Liver (tissue), 9 donors: ENCODE results near the gene ITGA5. TPM values are rescaled to one million over a fixed set of nuclear protein-coding genes. Genes with fewer than 3 reads are reported as not detected.

ENCODE experiments used
- DNase-seq: peaks from one replicate; pipeline ENCODE4 v3.0.0-alpha.2; 2017; ENCODE audit warnings: low spot score
- H3K27ac ChIP-seq, 2 donors: one replicate each; pipeline ENCODE4 v1.7.0; 2013; ENCODE audit warnings: inconsistent platforms in 2 of 2, low read length in 2 of 2, control low read depth in 1 of 2, low read depth in 1 of 2, mild to moderate bottlenecking in 1 of 2
- H3K27me3 ChIP-seq, 4 donors: one replicate each; pipeline versions ENCODE4 v1.6.1 to v1.7.0; 2013; ENCODE audit warnings: low read length in 3 of 4, inconsistent platforms in 1 of 4, mild to moderate bottlenecking in 1 of 4, moderate library complexity in 1 of 4; ENCODE audit not compliant: control insufficient read depth in 4 of 4, insufficient read depth in 4 of 4
- H3K36me3 ChIP-seq, 4 donors: one replicate each; pipeline versions ENCODE4 v1.6.1 to v1.7.0; 2013; ENCODE audit warnings: low read length in 3 of 4, mild to moderate bottlenecking in 3 of 4, low read depth in 1 of 4, moderate library complexity in 1 of 4; ENCODE audit not compliant: control insufficient read depth in 4 of 4, insufficient read depth in 3 of 4
- H3K4me1 ChIP-seq, 4 donors: one replicate each; pipeline versions ENCODE4 v1.6.1 to v1.7.0; 2013; ENCODE audit warnings: low read length in 3 of 4, mild to moderate bottlenecking in 3 of 4, moderate library complexity in 1 of 4; ENCODE audit not compliant: control insufficient read depth in 4 of 4, insufficient read depth in 4 of 4
- H3K4me3 ChIP-seq, 3 donors: one replicate each; pipeline versions ENCODE4 v1.6.1 to v1.7.0; 2013; ENCODE audit warnings: low read length in 3 of 3, control low read depth in 1 of 3, low read depth in 1 of 3, mild to moderate bottlenecking in 1 of 3
- H3K9ac ChIP-seq, 2 donors: one replicate each; pipeline ENCODE4 v1.7.0; 2013; ENCODE audit warnings: low read length in 2 of 2, mild to moderate bottlenecking in 2 of 2, moderate library complexity in 2 of 2, control low read depth in 1 of 2, low read depth in 1 of 2
- H3K9me3 ChIP-seq, 4 donors: one replicate each; pipeline versions ENCODE4 v1.6.1 to v1.7.0; 2013; ENCODE audit warnings: low read length in 3 of 4; ENCODE audit not compliant: control insufficient read depth in 4 of 4
- EGR1 ChIP-seq, 2 donors: IDR thresholded peaks; 2 replicates each; pipeline ENCODE4 v1.6.1; 2016 to 2018; ENCODE audit warnings: antibody characterized with exemption in 2 of 2, low read depth in 2 of 2
- FOXA1 ChIP-seq: IDR thresholded peaks from 2 replicates; pipeline ENCODE4 v1.6.1; 2016; ENCODE audit warnings: antibody characterized with exemption
- FOXA2 ChIP-seq: IDR thresholded peaks from 2 replicates; pipeline ENCODE4 v1.6.1; 2016; ENCODE audit warnings: antibody characterized with exemption
- GABPA ChIP-seq, 2 donors: IDR thresholded peaks in 1 of 2; conservative IDR thresholded peaks in 1 of 2; 2 replicates each; pipeline ENCODE4 v1.6.1; 2016; ENCODE audit warnings: antibody characterized with exemption in 2 of 2, mild to moderate bottlenecking in 1 of 2, moderate library complexity in 1 of 2
- HNF4G ChIP-seq: IDR thresholded peaks from 2 replicates; pipeline ENCODE4 v1.6.1; 2016; ENCODE audit warnings: antibody characterized with exemption
- JUND ChIP-seq, 2 donors: IDR thresholded peaks; 2 replicates each; pipeline ENCODE4 v1.6.1; 2016; ENCODE audit warnings: antibody characterized with exemption in 2 of 2
- NR2F2 ChIP-seq: IDR thresholded peaks from 2 replicates; pipeline ENCODE4 v1.6.1; 2016; ENCODE audit warnings: antibody characterized with exemption
- RAD21 ChIP-seq, 2 donors: IDR thresholded peaks; 2 replicates each; pipeline ENCODE4 v1.6.1; 2016; ENCODE audit warnings: antibody characterized with exemption in 2 of 2, mild to moderate bottlenecking in 2 of 2
- RXRA ChIP-seq, 2 donors: IDR thresholded peaks; 2 replicates each; pipeline ENCODE4 v1.6.1; 2017 to 2018; ENCODE audit warnings: antibody characterized with exemption in 2 of 2, mild to moderate bottlenecking in 1 of 2
- SP1 ChIP-seq: IDR thresholded peaks from 2 replicates; pipeline ENCODE4 v1.6.1; 2018; ENCODE audit warnings: antibody characterized with exemption, mild to moderate bottlenecking
- TAF1 ChIP-seq: conservative IDR thresholded peaks from 2 replicates; pipeline ENCODE4 v1.6.1; 2016; ENCODE audit warnings: antibody characterized with exemption, mild to moderate bottlenecking
- YY1 ChIP-seq: IDR thresholded peaks from 2 replicates; pipeline ENCODE4 v1.6.1; 2016; ENCODE audit warnings: antibody characterized with exemption, mild to moderate bottlenecking
- WGBS: extraction: QIAGEN DNeasy Blood & Tissue Kit; methylation state at CpG from one replicate; pipeline ENCODE4 v1.1.7; 2013; 5-methylcytosine and 5-hydroxymethylcytosine counted together
- polyA plus RNA-seq, 2 donors: library from polyadenylated mRNA; stranded (reverse) in 1 of 2; unstranded in 1 of 2; fragments of 200-250 nt in 1 of 2; fragments of >200 nt in 1 of 2; fragmentation: Nextera tagmentation in 1 of 2; extraction: Ambion mirVana in 1 of 2; gene quantifications; one replicate each; pipeline versions ENCODE4 v1.2.1 to v1.2.3, GENCODE V29; 2013 to 2015
- total RNA-seq, 2 donors: library from RNA; depleted of rRNA; stranded (reverse); fragments of >200 nt; gene quantifications; one replicate each; pipeline ENCODE4 v1.2.3, GENCODE V29; 2014
- TF ChIP-seq, protein P1 (sequence below): fragments of 150-350 bp; IDR thresholded peaks from 2 replicates; pipeline ENCODE4 v1.5.1; 2017; ENCODE audit warnings: improper control_type of control experiment, low read depth, low read length; ENCODE audit not compliant: missing input control
- TF ChIP-seq, protein P2 (sequence below): IDR thresholded peaks from 2 replicates; pipeline ENCODE4 v1.6.1; 2016; ENCODE audit warnings: antibody characterized with exemption
- TF ChIP-seq, protein P3 (sequence below): IDR thresholded peaks from 2 replicates; pipeline ENCODE4 v1.6.1; 2016; ENCODE audit warnings: antibody characterized with exemption
- TF ChIP-seq, protein P4 (sequence below): IDR thresholded peaks from 2 replicates; pipeline ENCODE4 v1.6.1; 2016; ENCODE audit warnings: antibody characterized with exemption, mild to moderate bottlenecking
- TF ChIP-seq, protein P5 (sequence below): IDR thresholded peaks from 2 replicates; pipeline ENCODE4 v1.6.1; 2016; ENCODE audit warnings: antibody characterized with exemption
- donor health status: healthy.
- donor health status: healthy.
- donor health status: healthy.
- donor health status: healthy.
- donor health status: healthy.

ITGA5 gene
- total and polyA plus RNA-seq, 4 donors, result 26.6 to 60.7 (median 39.6) TPM

DNA sequence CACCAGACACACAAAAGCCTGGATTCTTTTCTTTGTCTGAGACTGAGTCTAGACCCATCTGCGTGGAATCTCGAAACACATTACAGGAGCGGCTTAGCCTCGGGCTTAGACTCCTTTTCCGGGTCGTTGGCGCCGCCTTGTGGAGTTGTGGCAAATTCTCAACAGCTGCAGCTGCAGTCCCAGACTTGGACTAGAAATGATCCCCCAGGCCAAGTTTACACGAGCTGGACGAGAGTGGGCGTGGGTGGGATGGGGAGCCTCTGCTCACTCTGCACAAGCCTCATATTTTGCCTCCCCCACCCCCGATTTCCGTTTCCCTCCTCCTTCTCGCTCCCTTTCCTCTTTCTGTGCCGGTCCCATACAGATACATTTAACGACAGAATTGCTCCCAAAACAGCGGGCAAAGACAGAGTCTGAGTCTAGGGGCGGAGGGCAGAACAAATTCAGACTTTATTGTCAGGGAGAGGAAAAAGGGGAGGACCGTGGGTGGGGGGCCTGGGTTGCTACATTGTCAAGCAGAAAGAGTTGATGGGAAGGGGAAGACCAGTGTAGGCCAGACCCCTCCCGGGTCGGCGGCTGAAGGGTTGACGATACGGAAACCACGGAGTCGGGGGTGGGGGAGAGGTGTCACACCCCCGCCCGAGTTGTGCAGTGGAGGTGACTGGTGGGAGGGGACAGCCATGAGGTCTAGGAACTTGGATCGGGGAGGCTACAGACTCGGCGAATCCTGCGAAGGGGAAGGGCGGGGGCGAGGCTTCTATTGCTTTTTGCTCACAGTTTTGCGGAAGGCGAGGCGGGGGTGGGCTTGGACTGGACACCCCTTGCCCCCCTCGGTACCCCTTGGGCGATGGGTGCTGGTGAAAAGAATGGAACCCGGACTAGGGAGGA, 50.1 kb downstream of the ITGA5 start:
- no peaks in the 10 kb centered on the region for H3K9me3 ChIP-seq
- 37% methylated on average over 40 of the region's 40 CpGs for WGBS
- no peaks in the 10 kb centered on the region for H3K27me3 ChIP-seq
- H3K9ac ChIP-seq, result no peak overlapping the region
- DNase-seq, result peak; percentile 88
- peaks cover 0 to 6% (median 0%) of the 10 kb centered on the region in 4 donors for H3K36me3 ChIP-seq
- peaks cover 0 to 5% (median 3%) of the 10 kb centered on the region in 4 donors for H3K4me1 ChIP-seq
- H3K27ac ChIP-seq, result peak overlapping the region in 1 of 2 donors; percentile 13
- TF ChIP-seq, protein P1, sequence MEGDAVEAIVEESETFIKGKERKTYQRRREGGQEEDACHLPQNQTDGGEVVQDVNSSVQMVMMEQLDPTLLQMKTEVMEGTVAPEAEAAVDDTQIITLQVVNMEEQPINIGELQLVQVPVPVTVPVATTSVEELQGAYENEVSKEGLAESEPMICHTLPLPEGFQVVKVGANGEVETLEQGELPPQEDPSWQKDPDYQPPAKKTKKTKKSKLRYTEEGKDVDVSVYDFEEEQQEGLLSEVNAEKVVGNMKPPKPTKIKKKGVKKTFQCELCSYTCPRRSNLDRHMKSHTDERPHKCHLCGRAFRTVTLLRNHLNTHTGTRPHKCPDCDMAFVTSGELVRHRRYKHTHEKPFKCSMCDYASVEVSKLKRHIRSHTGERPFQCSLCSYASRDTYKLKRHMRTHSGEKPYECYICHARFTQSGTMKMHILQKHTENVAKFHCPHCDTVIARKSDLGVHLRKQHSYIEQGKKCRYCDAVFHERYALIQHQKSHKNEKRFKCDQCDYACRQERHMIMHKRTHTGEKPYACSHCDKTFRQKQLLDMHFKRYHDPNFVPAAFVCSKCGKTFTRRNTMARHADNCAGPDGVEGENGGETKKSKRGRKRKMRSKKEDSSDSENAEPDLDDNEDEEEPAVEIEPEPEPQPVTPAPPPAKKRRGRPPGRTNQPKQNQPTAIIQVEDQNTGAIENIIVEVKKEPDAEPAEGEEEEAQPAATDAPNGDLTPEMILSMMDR, result peak; percentile 69
- TF ChIP-seq FOXA1 (no peak), RAD21 (IDR thresholded peaks at IDR 0.05) (peak; percentile 90 to 91)
- H3K4me3 ChIP-seq, result no peak overlapping the region

DNA sequence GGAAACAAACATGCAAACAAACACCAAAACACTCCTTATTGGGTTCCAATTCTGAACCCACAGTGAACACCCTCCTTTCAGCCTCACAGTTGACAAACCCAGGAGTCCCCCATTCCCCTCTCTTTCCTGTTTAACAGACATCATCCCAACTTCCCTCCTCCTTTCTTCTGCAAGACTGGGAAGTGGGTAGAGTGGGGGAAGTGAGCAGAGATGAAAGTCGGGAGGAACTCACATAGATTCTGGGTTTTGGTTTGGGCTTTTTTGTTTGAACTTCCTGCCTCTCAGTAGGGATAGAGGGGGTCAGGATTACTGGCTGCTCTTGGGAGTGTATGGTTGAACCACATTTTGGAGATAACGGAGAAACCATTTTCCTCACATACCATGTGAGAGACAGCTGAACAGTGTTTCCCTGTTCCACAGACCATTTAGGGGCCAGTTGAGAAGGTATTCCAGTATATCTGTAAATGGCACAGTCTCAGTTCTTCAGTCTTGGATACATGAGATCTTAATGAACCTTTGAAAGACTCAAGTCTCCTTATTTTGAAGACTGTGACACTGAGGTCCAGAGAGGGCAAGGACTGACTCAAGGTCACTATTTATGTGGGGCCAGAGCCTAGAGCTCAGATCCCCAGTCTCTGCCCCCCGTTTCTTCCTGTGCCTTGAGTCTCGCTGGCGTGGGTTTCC, 50.9 kb downstream of the ITGA5 start:
- 22% methylated on average over 5 of the region's 5 CpGs for WGBS
- TF ChIP-seq, protein P1, result no peak
- no peak for TF ChIP-seq NR2F2
- no peak for TF ChIP-seq RAD21 (IDR thresholded peaks at IDR 0.05)
- TF ChIP-seq EGR1 (IDR thresholded peaks at IDR 0.05; ENCODE audit: low read depth in 2 of 2), result no peak
- TF ChIP-seq, protein P2, sequence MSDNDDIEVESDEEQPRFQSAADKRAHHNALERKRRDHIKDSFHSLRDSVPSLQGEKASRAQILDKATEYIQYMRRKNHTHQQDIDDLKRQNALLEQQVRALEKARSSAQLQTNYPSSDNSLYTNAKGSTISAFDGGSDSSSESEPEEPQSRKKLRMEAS, result no peak
- no peak for TF ChIP-seq RXRA (IDR thresholded peaks at IDR 0.05)
- TF ChIP-seq HNF4G, result no peak
- TF ChIP-seq TAF1, result no peak
- no peak for TF ChIP-seq SP1
- no peak for TF ChIP-seq JUND (IDR thresholded peaks at IDR 0.05)
- no peak for TF ChIP-seq YY1
- TF ChIP-seq, protein P3, sequence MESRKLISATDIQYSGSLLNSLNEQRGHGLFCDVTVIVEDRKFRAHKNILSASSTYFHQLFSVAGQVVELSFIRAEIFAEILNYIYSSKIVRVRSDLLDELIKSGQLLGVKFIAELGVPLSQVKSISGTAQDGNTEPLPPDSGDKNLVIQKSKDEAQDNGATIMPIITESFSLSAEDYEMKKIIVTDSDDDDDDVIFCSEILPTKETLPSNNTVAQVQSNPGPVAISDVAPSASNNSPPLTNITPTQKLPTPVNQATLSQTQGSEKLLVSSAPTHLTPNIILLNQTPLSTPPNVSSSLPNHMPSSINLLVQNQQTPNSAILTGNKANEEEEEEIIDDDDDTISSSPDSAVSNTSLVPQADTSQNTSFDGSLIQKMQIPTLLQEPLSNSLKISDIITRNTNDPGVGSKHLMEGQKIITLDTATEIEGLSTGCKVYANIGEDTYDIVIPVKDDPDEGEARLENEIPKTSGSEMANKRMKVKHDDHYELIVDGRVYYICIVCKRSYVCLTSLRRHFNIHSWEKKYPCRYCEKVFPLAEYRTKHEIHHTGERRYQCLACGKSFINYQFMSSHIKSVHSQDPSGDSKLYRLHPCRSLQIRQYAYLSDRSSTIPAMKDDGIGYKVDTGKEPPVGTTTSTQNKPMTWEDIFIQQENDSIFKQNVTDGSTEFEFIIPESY, result no peak
- TF ChIP-seq, protein P4, sequence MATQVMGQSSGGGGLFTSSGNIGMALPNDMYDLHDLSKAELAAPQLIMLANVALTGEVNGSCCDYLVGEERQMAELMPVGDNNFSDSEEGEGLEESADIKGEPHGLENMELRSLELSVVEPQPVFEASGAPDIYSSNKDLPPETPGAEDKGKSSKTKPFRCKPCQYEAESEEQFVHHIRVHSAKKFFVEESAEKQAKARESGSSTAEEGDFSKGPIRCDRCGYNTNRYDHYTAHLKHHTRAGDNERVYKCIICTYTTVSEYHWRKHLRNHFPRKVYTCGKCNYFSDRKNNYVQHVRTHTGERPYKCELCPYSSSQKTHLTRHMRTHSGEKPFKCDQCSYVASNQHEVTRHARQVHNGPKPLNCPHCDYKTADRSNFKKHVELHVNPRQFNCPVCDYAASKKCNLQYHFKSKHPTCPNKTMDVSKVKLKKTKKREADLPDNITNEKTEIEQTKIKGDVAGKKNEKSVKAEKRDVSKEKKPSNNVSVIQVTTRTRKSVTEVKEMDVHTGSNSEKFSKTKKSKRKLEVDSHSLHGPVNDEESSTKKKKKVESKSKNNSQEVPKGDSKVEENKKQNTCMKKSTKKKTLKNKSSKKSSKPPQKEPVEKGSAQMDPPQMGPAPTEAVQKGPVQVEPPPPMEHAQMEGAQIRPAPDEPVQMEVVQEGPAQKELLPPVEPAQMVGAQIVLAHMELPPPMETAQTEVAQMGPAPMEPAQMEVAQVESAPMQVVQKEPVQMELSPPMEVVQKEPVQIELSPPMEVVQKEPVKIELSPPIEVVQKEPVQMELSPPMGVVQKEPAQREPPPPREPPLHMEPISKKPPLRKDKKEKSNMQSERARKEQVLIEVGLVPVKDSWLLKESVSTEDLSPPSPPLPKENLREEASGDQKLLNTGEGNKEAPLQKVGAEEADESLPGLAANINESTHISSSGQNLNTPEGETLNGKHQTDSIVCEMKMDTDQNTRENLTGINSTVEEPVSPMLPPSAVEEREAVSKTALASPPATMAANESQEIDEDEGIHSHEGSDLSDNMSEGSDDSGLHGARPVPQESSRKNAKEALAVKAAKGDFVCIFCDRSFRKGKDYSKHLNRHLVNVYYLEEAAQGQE, result no peak
- TF ChIP-seq, protein P5, sequence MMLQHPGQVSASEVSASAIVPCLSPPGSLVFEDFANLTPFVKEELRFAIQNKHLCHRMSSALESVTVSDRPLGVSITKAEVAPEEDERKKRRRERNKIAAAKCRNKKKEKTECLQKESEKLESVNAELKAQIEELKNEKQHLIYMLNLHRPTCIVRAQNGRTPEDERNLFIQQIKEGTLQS, result no peak
- TF ChIP-seq GABPA (IDR thresholded peaks at IDR 0.05 in 1 of 2, conservative IDR thresholded peaks at IDR 0.05 in 1 of 2), result no peak
- no peak for TF ChIP-seq FOXA1
- no peak for TF ChIP-seq FOXA2
- H3K27ac ChIP-seq, result no peak overlapping the region
- peaks cover 0 to 5% (median 3%) of the 10 kb centered on the region in 4 donors for H3K4me1 ChIP-seq
- no peak overlapping the region for H3K9ac ChIP-seq
- no peaks in the 10 kb centered on the region for H3K27me3 ChIP-seq
- H3K4me3 ChIP-seq, result no peak overlapping the region
- no peaks in the 10 kb centered on the region for H3K36me3 ChIP-seq
- no peak for DNase-seq
- H3K9me3 ChIP-seq, result no peaks in the 10 kb centered on the region
